ENCODE results near the gene SLITRK1.

Gene SLITRK1, protein sequence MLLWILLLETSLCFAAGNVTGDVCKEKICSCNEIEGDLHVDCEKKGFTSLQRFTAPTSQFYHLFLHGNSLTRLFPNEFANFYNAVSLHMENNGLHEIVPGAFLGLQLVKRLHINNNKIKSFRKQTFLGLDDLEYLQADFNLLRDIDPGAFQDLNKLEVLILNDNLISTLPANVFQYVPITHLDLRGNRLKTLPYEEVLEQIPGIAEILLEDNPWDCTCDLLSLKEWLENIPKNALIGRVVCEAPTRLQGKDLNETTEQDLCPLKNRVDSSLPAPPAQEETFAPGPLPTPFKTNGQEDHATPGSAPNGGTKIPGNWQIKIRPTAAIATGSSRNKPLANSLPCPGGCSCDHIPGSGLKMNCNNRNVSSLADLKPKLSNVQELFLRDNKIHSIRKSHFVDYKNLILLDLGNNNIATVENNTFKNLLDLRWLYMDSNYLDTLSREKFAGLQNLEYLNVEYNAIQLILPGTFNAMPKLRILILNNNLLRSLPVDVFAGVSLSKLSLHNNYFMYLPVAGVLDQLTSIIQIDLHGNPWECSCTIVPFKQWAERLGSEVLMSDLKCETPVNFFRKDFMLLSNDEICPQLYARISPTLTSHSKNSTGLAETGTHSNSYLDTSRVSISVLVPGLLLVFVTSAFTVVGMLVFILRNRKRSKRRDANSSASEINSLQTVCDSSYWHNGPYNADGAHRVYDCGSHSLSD

DNA sequence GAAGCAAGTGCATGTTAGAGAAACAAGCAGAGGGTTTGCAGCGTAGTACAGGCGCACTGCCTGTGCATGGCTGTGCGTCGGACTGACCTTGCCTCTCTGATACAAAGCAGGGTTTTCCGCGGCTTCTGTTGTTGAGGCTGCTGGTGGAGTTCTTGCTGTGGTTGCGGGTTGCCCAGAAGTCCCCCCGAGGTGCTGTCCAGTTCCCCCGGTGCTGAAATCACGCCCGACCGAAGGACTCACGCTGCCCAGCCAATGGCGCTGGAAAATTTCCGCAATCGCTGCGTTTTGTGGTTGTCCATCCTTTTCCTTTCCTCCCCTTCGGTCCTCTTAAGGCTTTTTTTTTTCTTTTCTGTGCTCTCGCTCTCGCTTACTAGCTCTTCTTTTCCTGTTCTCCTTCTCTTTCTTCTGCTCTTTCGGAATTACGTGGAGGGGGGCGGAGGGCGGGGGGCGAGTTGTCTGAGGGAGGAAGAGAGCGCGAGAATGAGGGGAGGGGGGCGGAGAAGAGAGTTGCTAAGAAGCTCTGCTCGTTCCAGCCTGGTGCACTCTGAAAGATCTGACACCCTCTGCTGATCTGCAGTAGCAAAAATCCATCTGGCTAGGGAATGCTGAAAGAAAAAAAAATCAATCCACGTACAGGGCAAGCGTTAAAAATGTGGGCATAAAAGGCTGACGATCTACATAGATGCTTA is at the start of gene SLITRK1:
TSS of gene SLITRK1 (minus strand) at position 558 of the 689 bp plus-strand sequence. CDS start 967 bp downstream, outside the sequence.
- TF ChIP-seq, protein P1, sequence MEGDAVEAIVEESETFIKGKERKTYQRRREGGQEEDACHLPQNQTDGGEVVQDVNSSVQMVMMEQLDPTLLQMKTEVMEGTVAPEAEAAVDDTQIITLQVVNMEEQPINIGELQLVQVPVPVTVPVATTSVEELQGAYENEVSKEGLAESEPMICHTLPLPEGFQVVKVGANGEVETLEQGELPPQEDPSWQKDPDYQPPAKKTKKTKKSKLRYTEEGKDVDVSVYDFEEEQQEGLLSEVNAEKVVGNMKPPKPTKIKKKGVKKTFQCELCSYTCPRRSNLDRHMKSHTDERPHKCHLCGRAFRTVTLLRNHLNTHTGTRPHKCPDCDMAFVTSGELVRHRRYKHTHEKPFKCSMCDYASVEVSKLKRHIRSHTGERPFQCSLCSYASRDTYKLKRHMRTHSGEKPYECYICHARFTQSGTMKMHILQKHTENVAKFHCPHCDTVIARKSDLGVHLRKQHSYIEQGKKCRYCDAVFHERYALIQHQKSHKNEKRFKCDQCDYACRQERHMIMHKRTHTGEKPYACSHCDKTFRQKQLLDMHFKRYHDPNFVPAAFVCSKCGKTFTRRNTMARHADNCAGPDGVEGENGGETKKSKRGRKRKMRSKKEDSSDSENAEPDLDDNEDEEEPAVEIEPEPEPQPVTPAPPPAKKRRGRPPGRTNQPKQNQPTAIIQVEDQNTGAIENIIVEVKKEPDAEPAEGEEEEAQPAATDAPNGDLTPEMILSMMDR (IDR thresholded peaks at IDR 0.05; ENCODE audit: extremely low read depth, missing control alignments) = no peak
- DNase-seq (ENCODE audit: low spot score) = peak; percentile 10

DNA sequence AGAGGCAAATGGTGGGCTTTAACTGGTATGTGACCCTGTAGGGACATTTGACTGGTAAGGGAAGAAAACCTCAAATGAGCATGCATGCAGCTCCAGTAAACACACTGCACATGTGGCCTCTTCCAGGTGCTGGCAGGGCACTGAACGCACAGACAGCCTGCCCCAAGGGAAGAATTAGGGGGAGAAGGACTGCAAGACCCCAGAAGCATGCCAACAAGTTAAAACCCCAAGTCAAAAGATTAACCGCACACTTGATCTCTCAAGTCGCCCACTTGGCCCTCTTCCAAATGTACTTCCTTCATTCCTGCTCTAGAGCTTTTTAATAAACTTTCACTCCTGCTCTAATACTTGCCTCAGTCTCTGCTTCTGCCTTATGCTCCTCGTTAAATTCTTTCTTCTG is 46.9 kb upstream of the SLITRK1 start:
- TF ChIP-seq, protein P1 (IDR thresholded peaks at IDR 0.05; ENCODE audit: extremely low read depth, missing control alignments) = no peak
- no peak for DNase-seq (ENCODE audit: low spot score)

DNA sequence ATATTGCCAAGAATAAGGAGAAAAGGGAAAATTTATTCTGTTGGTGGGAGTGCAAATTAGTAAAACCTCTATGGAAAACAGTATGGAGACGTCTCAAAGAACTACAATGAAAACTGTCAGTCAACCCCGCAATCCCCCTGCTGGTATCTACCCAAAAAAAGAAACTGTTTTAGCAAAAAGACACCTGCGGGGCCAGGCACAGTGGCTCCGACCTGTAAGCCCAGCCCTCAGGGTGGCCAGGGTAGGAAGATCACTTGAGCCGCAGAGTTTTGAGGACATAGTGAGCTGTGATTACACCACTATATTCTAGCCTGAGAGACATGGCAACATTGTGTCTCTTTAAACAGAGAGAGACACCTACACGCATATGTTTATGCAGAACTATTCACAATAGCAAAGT is 37.5 kb upstream of the SLITRK1 start:
- DNase-seq (ENCODE audit: low spot score) = no peak
- TF ChIP-seq, protein P1 (IDR thresholded peaks at IDR 0.05; ENCODE audit: extremely low read depth, missing control alignments) = no peak

DNA sequence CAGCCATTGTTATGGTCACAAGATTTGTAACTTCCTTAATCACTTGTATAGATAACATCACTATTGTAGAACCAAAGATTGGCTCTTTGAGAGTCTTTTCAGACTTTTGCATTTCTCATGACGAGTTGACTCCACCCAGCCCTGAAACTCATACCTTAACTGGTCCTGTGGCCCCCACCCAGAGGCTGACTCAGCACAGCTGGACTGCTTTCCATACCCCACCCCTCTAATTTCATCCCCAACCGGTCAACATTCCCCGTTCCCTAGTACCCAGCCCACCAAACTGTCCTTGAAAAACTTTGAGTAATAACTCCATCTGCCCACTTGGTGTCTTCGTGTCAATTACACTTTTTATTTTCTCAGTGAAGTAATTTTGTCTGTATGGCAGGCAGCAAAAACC is 32.1 kb upstream of the SLITRK1 start:
- TF ChIP-seq, protein P1 (IDR thresholded peaks at IDR 0.05; ENCODE audit: extremely low read depth, missing control alignments) = no peak
- no peak for DNase-seq (ENCODE audit: low spot score)

DNA sequence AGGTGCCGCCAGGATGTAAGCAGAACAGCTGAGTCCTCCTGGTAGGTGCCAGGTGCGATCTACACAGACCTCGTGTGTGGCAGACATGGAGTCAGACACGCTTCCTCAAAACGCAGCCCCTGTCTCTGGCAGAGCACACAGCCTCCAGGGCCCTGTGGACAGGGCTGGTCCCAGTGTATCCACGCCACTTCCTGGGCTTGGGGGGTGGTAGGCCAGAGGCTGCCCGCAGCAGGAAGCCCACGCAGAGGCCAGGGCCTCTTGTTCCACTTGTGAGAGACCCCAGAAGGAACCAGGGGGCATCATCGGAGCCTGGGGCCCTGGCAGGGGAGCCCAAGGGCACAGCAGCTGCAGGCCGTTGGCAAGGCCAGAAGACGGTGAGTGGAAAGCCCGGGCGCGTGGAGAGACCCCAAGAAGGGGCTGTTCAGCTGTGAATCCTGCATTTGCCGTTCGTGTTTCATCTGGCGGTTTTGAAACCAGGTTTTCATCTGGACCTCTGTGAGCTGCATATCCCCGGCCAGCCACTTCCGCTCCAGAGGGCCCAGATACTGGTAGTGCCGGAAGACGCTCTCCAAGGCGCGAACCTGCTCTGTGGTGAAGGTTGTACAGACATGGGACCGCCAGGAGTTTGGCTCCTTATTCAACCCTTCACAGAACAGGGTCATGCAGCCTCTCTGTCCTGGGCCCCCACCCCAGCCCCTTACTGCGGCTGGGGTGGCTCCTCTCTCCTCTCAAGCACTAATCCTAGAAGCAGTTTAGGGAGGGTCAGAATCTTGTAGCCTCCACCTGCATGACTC is 25.1 kb upstream of the SLITRK1 start:
- no peak for DNase-seq (ENCODE audit: low spot score)
- TF ChIP-seq, protein P1 (IDR thresholded peaks at IDR 0.05; ENCODE audit: extremely low read depth, missing control alignments) = no peak

DNA sequence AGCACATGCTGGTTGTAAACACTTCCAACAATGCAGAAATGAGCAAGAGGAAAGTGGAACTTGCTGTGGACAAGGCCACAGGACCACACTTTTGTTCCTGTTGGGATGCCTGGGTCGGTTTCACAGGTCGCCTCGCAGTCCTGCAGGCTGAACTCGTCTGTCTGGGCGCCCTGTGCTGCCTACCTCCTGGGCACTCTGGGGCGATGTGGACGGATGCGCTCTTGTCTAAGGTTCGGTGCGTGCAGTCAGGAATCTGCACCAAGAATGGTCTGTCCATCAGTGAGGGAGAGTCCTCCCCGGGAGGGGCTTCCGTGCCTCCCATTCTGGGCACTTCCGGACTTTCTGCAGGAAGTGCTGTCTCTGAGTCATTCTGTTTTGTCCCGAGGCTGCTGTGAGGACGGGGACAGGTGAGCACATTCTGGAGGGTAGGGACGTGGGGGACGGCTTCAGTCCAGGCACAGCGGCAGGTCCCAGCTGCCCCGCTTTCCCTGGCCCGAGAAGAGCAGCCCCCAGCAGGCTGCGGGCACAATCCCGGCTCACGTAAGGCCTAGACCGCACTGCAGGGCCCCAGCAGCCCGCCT is 24.1 kb upstream of the SLITRK1 start:
- TF ChIP-seq, protein P1 (IDR thresholded peaks at IDR 0.05; ENCODE audit: extremely low read depth, missing control alignments) = no peak
- DNase-seq (ENCODE audit: low spot score) = no peak

All from GM20000 (cell line).